Gastrocnemius medialis (tissue), 4 donors: Measurements from ENCODE around the gene FAM24B. TPM values are rescaled to one million over a fixed set of nuclear protein-coding genes. Genes with fewer than 3 reads are reported as not detected.
"Not testable (repeated sequence)": the region's sequence is repeated elsewhere in the genome, so short reads cannot be mapped to it uniquely, and the experiment has no call there.

ENCODE experiments used
- ATAC-seq, 2 donors: fragments of 150-250 bp; one replicate each; pipeline ENCODE4 v1.9.1; 2016
- DNase-seq, 2 donors: peaks; one replicate each; pipeline ENCODE4 v3.0.0-alpha.2; 2019
- H3K27ac ChIP-seq, 4 donors: fragments of 200-600 bp; sonication (generic); 1 replicate in 1 of 4; 2 replicates in 3 of 4; pipeline ENCODE4 v1.5.1; 2016 to 2018; ENCODE audit warnings: mild to moderate bottlenecking in 2 of 4, moderate library complexity in 1 of 4
- H3K27me3 ChIP-seq, 3 donors: fragments of 200-600 bp; sonication (generic) in 2 of 3; 1 replicate in 1 of 3; 2 replicates in 2 of 3; pipeline versions ENCODE4 v1.5.1 to v1.6.0; 2016 to 2019; ENCODE audit warnings: mild to moderate bottlenecking in 1 of 3, moderate library complexity in 1 of 3
- H3K36me3 ChIP-seq, 2 donors: fragments of 200-600 bp; sonication (generic) in 1 of 2; one replicate each; pipeline ENCODE4 v1.5.1; 2017 to 2018
- H3K4me1 ChIP-seq, 2 donors: fragments of 200-600 bp; sonication (generic) in 1 of 2; one replicate each; pipeline ENCODE4 v1.5.1; 2016 to 2017; ENCODE audit warnings: mild to moderate bottlenecking in 2 of 2
- H3K4me3 ChIP-seq, 4 donors: fragments of 200-600 bp; sonication (generic) in 3 of 4; 1 replicate in 1 of 4; 2 replicates in 3 of 4; pipeline ENCODE4 v1.5.1; 2016 to 2019; ENCODE audit warnings: mild to moderate bottlenecking in 2 of 4
- H3K9me3 ChIP-seq, 3 donors: fragments of 200-600 bp; sonication (generic) in 2 of 3; 1 replicate in 1 of 3; 2 replicates in 2 of 3; pipeline ENCODE4 v1.5.1; 2016 to 2019
- POLR2A ChIP-seq, 2 donors: fragments of 450-650 bp; IDR thresholded peaks; one replicate each; pipeline ENCODE4 v1.6.1; 2017; ENCODE audit warnings: antibody characterized with exemption in 2 of 2, mild to moderate bottlenecking in 2 of 2, moderate library complexity in 2 of 2
- in situ Hi-C, 4 donors: fragments of 200-750 bp; cut with MboI; loops; one replicate each; pipeline versions ENCODE4 v1.15.0 to v1.8.0; 2017; ENCODE audit warnings: low sequenced_read_pairs in 4 of 4
- intact Hi-C: fragments of 100-400 bp; cut with DNase I; formaldehyde crosslinking; loops from one replicate; pipeline ENCODE4 v1.15.1; 2023; ENCODE audit warnings: low total_unique reads
- total RNA-seq, 4 donors: library from RNA; depleted of rRNA; stranded (reverse); fragments of >200 nt; gene quantifications; one replicate each; pipeline versions ENCODE4 v1.1.0 to v1.2.3, GENCODE V29; 2016
- TF ChIP-seq, protein P1 (sequence below), 5 experiments: fragments of 450-650 bp in 3 of 5; fragments of 200-600 bp in 2 of 5; sonication (generic) in 2 of 5; IDR thresholded peaks in 4 of 5; conservative IDR thresholded peaks in 1 of 5; 1 replicate in 4 of 5; 2 replicates in 1 of 5; pipeline ENCODE4 v1.5.1; 2016 to 2019; ENCODE audit warnings: antibody characterized with exemption in 5 of 5, mild to moderate bottlenecking in 3 of 5, moderate library complexity in 3 of 5

The FAM24B gene
- total RNA-seq, 4 donors from 2014 or later: not detected

- no peak overlapping the region for H3K4me3 ChIP-seq
- DNase-seq (no peak), ATAC-seq (no peak)
- intact Hi-C loops (no loop called here), in situ Hi-C loops (no loop called here)
- no peaks in the 10 kb centered on the region for H3K9me3 ChIP-seq
- TF ChIP-seq, protein P1, sequence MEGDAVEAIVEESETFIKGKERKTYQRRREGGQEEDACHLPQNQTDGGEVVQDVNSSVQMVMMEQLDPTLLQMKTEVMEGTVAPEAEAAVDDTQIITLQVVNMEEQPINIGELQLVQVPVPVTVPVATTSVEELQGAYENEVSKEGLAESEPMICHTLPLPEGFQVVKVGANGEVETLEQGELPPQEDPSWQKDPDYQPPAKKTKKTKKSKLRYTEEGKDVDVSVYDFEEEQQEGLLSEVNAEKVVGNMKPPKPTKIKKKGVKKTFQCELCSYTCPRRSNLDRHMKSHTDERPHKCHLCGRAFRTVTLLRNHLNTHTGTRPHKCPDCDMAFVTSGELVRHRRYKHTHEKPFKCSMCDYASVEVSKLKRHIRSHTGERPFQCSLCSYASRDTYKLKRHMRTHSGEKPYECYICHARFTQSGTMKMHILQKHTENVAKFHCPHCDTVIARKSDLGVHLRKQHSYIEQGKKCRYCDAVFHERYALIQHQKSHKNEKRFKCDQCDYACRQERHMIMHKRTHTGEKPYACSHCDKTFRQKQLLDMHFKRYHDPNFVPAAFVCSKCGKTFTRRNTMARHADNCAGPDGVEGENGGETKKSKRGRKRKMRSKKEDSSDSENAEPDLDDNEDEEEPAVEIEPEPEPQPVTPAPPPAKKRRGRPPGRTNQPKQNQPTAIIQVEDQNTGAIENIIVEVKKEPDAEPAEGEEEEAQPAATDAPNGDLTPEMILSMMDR (IDR thresholded peaks at IDR 0.05 in 4 of 5, conservative IDR thresholded peaks at IDR 0.05 in 1 of 5): no peak
- no peak for TF ChIP-seq POLR2A (IDR thresholded peaks at IDR 0.05)
- no peaks in the 10 kb centered on the region for H3K36me3 ChIP-seq
- peaks cover 0 to 5% (median 5%) of the 10 kb centered on the region in 3 donors for H3K27me3 ChIP-seq
- no peak overlapping the region for H3K27ac ChIP-seq
- H3K4me1 ChIP-seq: no peaks in the 10 kb centered on the region
Observed at GRCh38 chr10:122877264-122877663, 2.1 kb downstream of the FAM24B start.

GRCh38 chr10:122876467-122876855 is 2.9 kb downstream of the FAM24B start:
- H3K4me1 ChIP-seq: no peaks in the 10 kb centered on the region
- in situ Hi-C loops: no loop called here
- intact Hi-C loops: no loop called here
- no peak for ATAC-seq
- no peaks in the 10 kb centered on the region for H3K36me3 ChIP-seq
- H3K27ac ChIP-seq: no peak overlapping the region
- H3K9me3 ChIP-seq: no peaks in the 10 kb centered on the region
- DNase-seq: no peak
- TF ChIP-seq POLR2A (IDR thresholded peaks at IDR 0.05): no peak
- TF ChIP-seq, protein P1 (IDR thresholded peaks at IDR 0.05 in 4 of 5, conservative IDR thresholded peaks at IDR 0.05 in 1 of 5): no peak
- H3K27me3 ChIP-seq: peaks cover 0 to 5% (median 0%) of the 10 kb centered on the region in 3 donors
- H3K4me3 ChIP-seq: no peak overlapping the region

DNA sequence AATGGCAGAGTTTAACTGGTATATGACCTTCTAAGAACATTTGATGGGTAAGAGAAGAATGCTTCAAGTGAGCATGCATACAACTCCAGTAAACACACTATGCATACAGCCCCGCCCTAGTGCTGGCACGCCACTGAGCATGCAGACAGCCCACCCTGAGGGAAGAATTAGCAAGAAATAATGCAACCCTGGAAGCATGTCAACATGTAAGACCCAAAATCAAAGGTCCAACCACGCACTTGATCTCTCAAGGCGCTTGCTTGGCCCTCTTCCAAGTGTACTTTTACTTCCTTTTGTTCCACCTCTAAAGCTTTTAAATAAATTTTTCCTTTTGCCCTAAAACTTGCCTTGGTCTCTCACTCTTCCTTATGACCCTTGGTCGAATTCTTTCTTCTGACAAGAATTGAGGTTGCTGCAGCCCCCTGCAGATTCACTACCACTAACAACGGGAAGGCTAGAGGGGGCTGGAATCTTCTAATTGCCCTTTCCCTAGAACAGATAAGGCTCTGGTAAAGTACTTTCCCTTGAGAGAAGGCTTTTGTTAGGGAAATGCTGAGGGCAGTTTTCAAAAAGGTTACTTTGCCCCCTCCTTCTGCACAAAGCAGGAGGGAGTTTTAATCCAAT is 3.4 kb downstream of the FAM24B start:
- TF ChIP-seq, protein P1 (IDR thresholded peaks at IDR 0.05 in 4 of 5, conservative IDR thresholded peaks at IDR 0.05 in 1 of 5): no peak
- TF ChIP-seq POLR2A (IDR thresholded peaks at IDR 0.05): no peak
- no peaks in the 10 kb centered on the region for H3K9me3 ChIP-seq
- intact Hi-C loops: no loop called here
- ATAC-seq (no peak), DNase-seq (no peak)
- peaks cover 0 to 2% (median 0%) of the 10 kb centered on the region in 3 donors for H3K27me3 ChIP-seq
- H3K27ac ChIP-seq: no peak overlapping the region
- no peaks in the 10 kb centered on the region for H3K36me3 ChIP-seq
- H3K4me1 ChIP-seq: no peaks in the 10 kb centered on the region
- in situ Hi-C loops: no loop called here
- H3K4me3 ChIP-seq: no peak overlapping the region

DNA sequence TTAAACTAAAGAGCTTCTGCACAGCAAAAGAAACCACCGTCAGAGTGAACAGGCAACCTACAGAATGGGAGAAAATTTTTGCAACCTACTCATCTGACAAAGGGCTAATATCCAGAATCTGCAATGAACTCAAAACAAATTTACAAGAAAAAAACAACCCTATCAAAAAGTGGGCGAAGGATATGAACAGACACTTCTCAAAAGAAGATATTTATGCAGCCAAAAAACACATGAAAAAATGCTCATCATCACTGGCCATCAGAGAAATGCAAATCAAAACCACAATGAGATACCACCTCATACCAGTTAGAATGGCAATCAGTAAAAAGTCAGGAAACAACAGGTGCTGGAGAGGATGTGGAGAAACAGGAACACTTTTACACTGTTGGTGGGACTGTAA is 7.4 kb downstream of the FAM24B start:
- in situ Hi-C loops, DNase-seq, ATAC-seq, H3K27ac ChIP-seq, H3K4me3 ChIP-seq, H3K27me3 ChIP-seq, intact Hi-C loops, H3K9me3 ChIP-seq, H3K36me3 ChIP-seq, H3K4me1 ChIP-seq: not testable (repeated sequence)

GRCh38 chr10:122868768-122869167 is 10.6 kb downstream of the FAM24B start:
- H3K4me3 ChIP-seq, H3K4me1 ChIP-seq, in situ Hi-C loops, H3K27me3 ChIP-seq, H3K9me3 ChIP-seq, ATAC-seq, H3K36me3 ChIP-seq, DNase-seq, intact Hi-C loops, H3K27ac ChIP-seq: not testable (repeated sequence)

DNA sequence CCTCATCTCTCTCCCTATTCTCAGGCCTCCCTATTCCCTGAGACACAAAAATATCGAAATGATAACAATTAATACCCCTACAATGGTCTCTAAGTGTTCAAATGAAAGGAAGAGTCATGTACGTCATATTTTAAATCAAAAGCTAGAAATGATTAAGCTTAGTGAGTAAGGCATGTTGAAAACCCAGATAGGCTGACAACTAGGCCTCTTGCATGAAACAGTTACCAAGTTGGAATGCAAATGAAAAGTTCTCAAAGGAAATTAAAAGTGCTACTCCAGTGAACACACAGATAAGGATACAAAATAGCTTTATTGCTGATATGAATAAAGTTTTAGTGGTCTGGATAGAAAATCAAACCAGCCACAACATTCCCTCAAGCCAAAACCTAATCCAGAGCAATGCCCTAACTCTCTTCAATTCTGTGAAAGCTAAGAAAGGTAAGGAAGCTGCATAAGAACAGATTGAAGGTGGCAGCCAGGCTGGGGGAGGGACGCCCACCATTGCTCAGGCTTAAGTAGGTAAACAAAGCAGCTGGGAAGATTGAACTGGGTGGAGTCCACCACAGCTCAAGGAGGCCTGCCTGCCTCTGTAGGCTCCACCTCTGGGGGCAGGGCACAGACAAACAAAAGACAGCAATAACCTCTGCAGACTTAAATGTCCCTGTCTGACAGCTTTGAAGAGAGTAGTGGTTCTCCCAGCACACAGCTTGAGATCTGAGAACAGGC is 12.5 kb downstream of the FAM24B start:
- intact Hi-C loops, in situ Hi-C loops: not testable (repeated sequence)

More for the DNA sequence above, 12.5 kb downstream of the FAM24B start:
- H3K36me3 ChIP-seq, H3K4me1 ChIP-seq, H3K27ac ChIP-seq, H3K4me3 ChIP-seq, ATAC-seq, H3K27me3 ChIP-seq, DNase-seq, H3K9me3 ChIP-seq: not testable (repeated sequence)
